ENCODE measurements around the gene PRL. TPM values are rescaled to one million over a fixed set of nuclear protein-coding genes. Genes with fewer than 3 reads are reported as not detected.

Gene PRL
- total and polyA plus RNA-seq, 2 of the 8 experiments (the other 6 are each of a cell fraction or from before 2014, with no cell fraction given) = not detected

GRCh38 chr6:22288721-22289120 is 8.1 kb downstream of the PRL start (continued):
- TF ChIP-seq CHD7 (IDR thresholded peaks at IDR 0.05; ENCODE audit: insufficient replicate concordance, low read length) (no peak), RXRA (IDR thresholded peaks at IDR 0.05; ENCODE audit: insufficient read depth, low read depth, low read length) (no peak), RFX5 (IDR thresholded peaks at IDR 0.05; ENCODE audit: borderline replicate concordance, low read depth, low read length) (no peak), E2F6 (IDR thresholded peaks at IDR 0.05) (no peak), GABPA (IDR thresholded peaks at IDR 0.05; ENCODE audit: borderline replicate concordance, insufficient read depth, low read length) (no peak), CBX8 (IDR thresholded peaks at IDR 0.05; ENCODE audit: borderline replicate concordance, low read depth, low read length) (no peak), POLR2A (IDR thresholded peaks at IDR 0.05; ENCODE audit: control extremely low read depth in 1 of 2, low read depth in 2 of 2, low read length in 2 of 2) (no peak), JUND (IDR thresholded peaks at IDR 0.05; ENCODE audit: low read length) (no peak), CTBP2 (IDR thresholded peaks at IDR 0.05; ENCODE audit: borderline replicate concordance, insufficient read depth, insufficient read length, low read length) (no peak)
- TF ChIP-seq, protein P1, sequence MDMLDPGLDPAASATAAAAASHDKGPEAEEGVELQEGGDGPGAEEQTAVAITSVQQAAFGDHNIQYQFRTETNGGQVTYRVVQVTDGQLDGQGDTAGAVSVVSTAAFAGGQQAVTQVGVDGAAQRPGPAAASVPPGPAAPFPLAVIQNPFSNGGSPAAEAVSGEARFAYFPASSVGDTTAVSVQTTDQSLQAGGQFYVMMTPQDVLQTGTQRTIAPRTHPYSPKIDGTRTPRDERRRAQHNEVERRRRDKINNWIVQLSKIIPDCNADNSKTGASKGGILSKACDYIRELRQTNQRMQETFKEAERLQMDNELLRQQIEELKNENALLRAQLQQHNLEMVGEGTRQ (IDR thresholded peaks at IDR 0.05; ENCODE audit: low read length) = no peak
